HG02938 (cell line): ENCODE measurements around the gene CHST3.
"Not testable (repeated sequence)": the region's sequence is repeated elsewhere in the genome, so short reads cannot be mapped to it uniquely, and the experiment has no call there.

ENCODE experiments used
- ATAC-seq: cut with Tn5 transposase; IDR thresholded peaks from one replicate; pipeline ENCODE4 v1.9.1; 2021; ENCODE audit warnings: mild to moderate bottlenecking, moderate library complexity; ENCODE audit not compliant: unreplicated experiment

The CHST3 gene

GRCh38 chr10:72026278-72027111, 62.3 kb downstream of the CHST3 start:
- no peak for ATAC-seq

DNA sequence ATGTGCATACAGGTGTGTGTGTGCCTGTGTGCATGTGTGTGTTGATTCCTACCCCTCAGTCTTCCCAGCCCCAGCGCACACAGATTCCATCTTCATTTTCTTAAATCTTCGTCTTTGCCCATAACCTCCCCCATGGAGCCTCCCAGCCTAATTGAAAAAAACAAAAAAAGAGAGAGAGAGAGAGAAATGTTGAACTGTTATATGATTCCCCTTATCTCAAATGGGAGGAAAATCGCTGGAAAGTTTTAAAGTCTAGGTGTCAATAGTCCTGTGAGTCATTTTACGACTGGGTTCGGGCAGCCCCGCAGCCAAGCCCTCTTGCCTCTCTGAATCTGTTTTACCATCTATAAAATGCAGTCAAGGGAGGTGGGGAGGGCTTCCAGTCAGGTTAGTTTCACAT, 63.3 kb downstream of the CHST3 start:
- no peak for ATAC-seq

- ATAC-seq: no peak
These were observed 65.2 kb downstream of the CHST3 start for GRCh38 chr10:72029414-72029813.

GRCh38 chr10:72030762-72031543, 66.8 kb downstream of the CHST3 start:
- no peak for ATAC-seq

GRCh38 chr10:72031706-72032105, 67.5 kb downstream of the CHST3 start:
- ATAC-seq: no peak

GRCh38 chr10:72032409-72033162, 68.4 kb downstream of the CHST3 start:
- not testable (repeated sequence) for ATAC-seq

GRCh38 chr10:72034040-72034499, 69.9 kb downstream of the CHST3 start:
- no peak for ATAC-seq

GRCh38 chr10:72034761-72035160, 70.6 kb downstream of the CHST3 start:
- ATAC-seq: no peak

DNA sequence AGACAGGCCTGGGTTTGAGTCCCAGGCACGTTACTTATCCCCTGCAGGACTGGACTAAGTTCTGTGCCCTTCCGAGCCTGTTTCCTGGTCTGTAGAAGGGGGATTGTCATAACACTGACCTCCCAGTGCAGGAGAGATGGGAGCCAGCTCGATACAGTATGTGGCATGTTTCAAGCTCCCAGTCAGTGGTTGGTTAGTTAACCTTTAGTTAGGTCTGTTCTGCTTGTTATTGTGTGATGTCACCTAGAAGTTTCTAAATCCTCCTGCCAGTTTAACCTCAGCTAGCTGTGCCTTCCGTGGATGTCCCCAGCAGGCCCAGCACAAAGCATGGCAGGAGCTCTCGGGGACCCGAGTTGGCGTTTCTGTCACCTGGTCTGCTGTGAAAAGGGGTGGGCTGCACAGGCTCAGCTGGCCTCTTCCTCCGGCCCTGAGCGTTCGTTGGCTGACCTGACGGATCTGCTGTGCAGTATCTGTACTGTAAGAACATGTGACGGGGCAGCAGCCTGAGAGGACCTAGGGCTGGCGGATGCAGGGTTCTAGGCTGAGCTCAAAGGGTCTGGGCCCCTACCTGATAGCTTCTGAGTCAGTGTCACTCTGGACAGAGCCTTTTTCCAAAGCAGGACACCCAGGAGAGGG, 71.2 kb downstream of the CHST3 start:
- ATAC-seq: no peak

GRCh38 chr10:72037266-72037665, 73.1 kb downstream of the CHST3 start:
- ATAC-seq: no peak

GRCh38 chr10:72037811-72038210, 73.6 kb downstream of the CHST3 start:
- ATAC-seq: no peak

- no peak for ATAC-seq
These were observed 74.3 kb downstream of the CHST3 start for GRCh38 chr10:72038458-72039001.

- ATAC-seq: no peak
These were observed 75.2 kb downstream of the CHST3 start for GRCh38 chr10:72039377-72039776.

GRCh38 chr10:72041491-72041890, 77.3 kb downstream of the CHST3 start:
- no peak for ATAC-seq

DNA sequence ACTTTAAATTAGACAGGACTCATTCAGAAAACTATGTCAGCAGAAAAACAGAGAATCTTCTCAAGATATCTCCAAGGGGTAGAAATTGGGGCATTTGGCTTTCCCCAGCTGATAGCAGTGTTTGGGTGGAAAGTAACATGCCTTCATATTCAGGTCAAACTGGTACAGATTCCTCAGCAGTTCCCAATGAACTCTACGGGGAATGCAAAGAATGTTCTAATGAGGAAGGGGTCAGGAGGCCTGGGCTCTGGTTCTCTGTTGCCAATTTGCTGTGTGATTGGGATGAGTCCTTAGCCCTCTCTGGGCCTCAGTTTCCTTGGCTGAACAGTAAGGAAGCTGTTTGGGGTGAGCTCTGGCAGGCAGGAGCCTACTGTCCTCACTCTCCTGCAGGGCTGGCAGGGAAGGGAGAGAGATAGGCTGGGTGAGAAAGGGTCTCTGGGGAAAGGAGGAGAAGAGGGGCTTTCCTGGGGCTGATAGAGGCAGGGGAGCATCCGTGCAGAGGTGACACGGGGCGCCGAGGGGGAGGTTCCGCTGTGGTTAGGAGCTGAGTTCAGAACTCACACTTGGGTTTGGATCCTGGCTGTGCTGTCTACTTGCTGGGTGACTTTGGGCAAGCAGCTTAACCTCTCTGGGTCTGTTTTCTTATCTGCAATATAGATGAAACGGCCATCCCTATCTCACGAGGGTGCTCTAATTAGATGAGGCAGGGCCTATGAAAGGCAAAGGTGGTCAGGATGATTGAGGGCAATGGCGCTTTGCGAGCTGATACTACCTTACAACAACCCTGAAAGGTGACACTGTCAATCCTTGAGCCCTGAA, 79.0 kb downstream of the CHST3 start:
- no peak for ATAC-seq

DNA sequence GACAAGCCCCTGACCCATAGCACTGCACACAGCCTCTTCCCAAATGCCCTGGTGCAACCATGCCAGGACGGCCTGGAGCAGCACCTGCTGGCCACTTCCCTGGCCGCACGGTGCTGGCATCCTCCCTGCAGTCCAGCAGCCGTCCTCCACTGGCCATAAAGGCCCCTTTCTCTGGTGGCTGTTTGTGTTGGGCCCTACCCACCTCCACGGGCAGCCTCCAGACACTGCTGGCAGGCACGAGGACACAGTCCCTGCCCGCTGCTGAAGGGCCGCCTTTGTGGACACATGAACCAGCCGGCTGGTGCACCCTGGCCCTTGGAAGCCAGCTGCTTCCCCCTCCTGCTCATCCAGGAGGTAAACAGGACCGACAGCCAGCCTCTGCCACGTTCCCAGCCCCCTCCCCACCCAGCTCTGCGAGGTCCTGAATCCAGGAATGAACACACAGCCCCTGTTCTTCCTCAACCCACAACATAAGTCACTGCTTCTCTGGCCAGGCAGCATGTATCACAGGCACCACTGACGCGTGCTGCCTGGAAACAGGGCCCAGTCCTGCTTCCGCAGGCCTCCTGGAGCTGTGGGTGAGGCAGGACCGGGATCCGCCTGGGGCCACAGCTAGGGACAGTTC, 80.3 kb downstream of the CHST3 start:
- ATAC-seq: no peak

- ATAC-seq: no peak
These were observed 81.4 kb downstream of the CHST3 start for GRCh38 chr10:72045586-72045985.

GRCh38 chr10:72048450-72049124, 84.4 kb downstream of the CHST3 start:
- ATAC-seq: no peak

- ATAC-seq: no peak
These were observed 85.3 kb downstream of the CHST3 start for GRCh38 chr10:72049472-72049871.
